ENCODE results near the gene FOXP3. TPM values are rescaled to one million over a fixed set of nuclear protein-coding genes. Genes with fewer than 3 reads are reported as not detected.

FOXP3 gene
- total RNA-seq, 4 donors from 2014 or later, result 0.66 TPM; not detected in 3

GRCh38 chrX:49214996-49215526 lies 49.4 kb downstream of the FOXP3 start:
- H3K4me3 ChIP-seq, result no peak overlapping the region
- H3K9me3 ChIP-seq, result no peaks in the 10 kb centered on the region
- H3K4me1 ChIP-seq, result no peaks in the 10 kb centered on the region
- no peak overlapping the region for H3K27ac ChIP-seq
- DNase-seq, result no peak
- H3K27me3 ChIP-seq, result no peaks in the 10 kb centered on the region
- H3K36me3 ChIP-seq, result no peaks in the 10 kb centered on the region
- TF ChIP-seq POLR2A (IDR thresholded peaks at IDR 0.05), result no peak
- TF ChIP-seq, protein P1, sequence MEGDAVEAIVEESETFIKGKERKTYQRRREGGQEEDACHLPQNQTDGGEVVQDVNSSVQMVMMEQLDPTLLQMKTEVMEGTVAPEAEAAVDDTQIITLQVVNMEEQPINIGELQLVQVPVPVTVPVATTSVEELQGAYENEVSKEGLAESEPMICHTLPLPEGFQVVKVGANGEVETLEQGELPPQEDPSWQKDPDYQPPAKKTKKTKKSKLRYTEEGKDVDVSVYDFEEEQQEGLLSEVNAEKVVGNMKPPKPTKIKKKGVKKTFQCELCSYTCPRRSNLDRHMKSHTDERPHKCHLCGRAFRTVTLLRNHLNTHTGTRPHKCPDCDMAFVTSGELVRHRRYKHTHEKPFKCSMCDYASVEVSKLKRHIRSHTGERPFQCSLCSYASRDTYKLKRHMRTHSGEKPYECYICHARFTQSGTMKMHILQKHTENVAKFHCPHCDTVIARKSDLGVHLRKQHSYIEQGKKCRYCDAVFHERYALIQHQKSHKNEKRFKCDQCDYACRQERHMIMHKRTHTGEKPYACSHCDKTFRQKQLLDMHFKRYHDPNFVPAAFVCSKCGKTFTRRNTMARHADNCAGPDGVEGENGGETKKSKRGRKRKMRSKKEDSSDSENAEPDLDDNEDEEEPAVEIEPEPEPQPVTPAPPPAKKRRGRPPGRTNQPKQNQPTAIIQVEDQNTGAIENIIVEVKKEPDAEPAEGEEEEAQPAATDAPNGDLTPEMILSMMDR (IDR thresholded peaks at IDR 0.05), result no peak

DNA sequence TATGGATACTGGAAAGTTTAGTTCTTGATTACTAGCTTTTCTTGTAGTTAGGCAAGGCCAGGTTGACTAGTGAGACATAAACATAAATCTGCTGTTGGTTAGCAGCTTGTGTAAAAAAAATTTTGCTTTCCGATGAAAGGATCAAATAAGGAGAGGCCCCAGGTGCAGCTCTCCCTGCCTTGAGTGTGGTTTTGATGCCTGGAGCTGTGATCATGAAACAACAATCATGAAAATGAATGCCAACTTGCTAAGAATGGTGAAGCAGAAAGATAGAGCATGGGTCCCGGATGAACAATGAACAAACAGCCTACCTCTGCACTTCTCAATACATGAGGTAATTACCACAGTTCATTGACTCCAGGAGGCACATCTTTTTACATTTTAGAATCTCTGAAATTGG lies 50.1 kb downstream of the FOXP3 start:
- Histone ChIP-seq H3K4me3 (no peak overlapping the region), H3K27ac (no peak overlapping the region)
- TF ChIP-seq POLR2A (IDR thresholded peaks at IDR 0.05), result no peak
- TF ChIP-seq, protein P1 (IDR thresholded peaks at IDR 0.05), result no peak

DNA sequence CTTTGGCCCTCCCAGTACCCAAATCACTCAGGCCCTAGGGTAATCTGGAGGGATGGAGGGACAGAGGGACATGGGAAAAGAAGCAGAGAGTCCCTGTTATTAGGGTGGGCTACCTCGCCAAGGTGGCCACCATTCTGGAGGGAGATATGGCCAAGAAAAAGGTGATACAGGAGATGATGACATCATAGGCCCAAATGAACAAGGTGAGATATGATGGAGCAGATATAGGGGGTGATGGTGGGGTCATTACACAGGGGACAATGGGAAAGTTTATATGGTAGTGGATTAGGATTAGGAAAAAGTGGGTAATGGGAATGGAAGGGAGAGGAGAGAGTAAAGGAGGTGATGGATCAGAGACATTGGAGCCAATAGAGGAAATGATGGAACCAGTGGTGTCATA lies 51.6 kb downstream of the FOXP3 start:
- Histone ChIP-seq H3K4me1 (no peaks in the 10 kb centered on the region), H3K36me3 (no peaks in the 10 kb centered on the region), H3K9me3 (no peaks in the 10 kb centered on the region), H3K27me3 (no peaks in the 10 kb centered on the region), H3K4me3 (no peak overlapping the region), H3K27ac (no peak overlapping the region)
- DNase-seq, result no peak
- TF ChIP-seq, protein P1 (IDR thresholded peaks at IDR 0.05), result no peak
- TF ChIP-seq POLR2A (IDR thresholded peaks at IDR 0.05), result no peak

More for the DNA sequence above, 50.1 kb downstream of the FOXP3 start:
- DNase-seq, result no peak
- H3K27me3 ChIP-seq, result no peaks in the 10 kb centered on the region
- H3K36me3 ChIP-seq, result no peaks in the 10 kb centered on the region
- no peaks in the 10 kb centered on the region for H3K4me1 ChIP-seq
- H3K9me3 ChIP-seq, result no peaks in the 10 kb centered on the region

GRCh38 chrX:49212209-49212608 lies 52.3 kb downstream of the FOXP3 start:
- H3K4me1 ChIP-seq, result no peaks in the 10 kb centered on the region
- no peaks in the 10 kb centered on the region for H3K36me3 ChIP-seq
- no peak for DNase-seq
- no peaks in the 10 kb centered on the region for H3K27me3 ChIP-seq
- no peaks in the 10 kb centered on the region for H3K9me3 ChIP-seq
- no peak overlapping the region for H3K27ac ChIP-seq
- TF ChIP-seq, protein P1 (IDR thresholded peaks at IDR 0.05), result no peak
- TF ChIP-seq POLR2A (IDR thresholded peaks at IDR 0.05), result no peak
- H3K4me3 ChIP-seq, result no peak overlapping the region

DNA sequence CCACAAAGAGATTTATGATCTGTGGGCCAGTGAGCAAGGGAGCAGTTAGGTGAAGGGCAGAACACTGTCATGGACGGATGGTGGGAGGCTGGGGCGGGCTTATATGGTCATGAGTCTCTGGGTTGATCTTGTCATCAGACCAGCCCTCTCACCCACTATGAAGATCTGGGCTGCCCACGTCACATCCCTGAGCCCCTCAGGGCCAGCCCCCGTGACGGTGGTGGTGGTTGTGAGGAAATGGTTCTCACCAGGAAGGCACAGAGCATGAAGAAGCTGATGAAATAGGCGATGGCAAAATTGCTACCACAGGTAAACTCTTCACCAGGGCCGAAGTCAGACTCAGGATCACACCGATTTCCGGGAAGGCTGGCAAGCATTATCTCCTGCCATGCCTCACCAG lies 53.4 kb downstream of the FOXP3 start:
- Histone ChIP-seq H3K27me3 (no peaks in the 10 kb centered on the region), H3K4me1 (no peaks in the 10 kb centered on the region), H3K9me3 (no peaks in the 10 kb centered on the region), H3K27ac (no peak overlapping the region), H3K4me3 (no peak overlapping the region), H3K36me3 (no peaks in the 10 kb centered on the region)
- no peak for DNase-seq
- TF ChIP-seq POLR2A (IDR thresholded peaks at IDR 0.05), result no peak
- TF ChIP-seq, protein P1 (IDR thresholded peaks at IDR 0.05), result no peak

- H3K36me3 ChIP-seq, result no peaks in the 10 kb centered on the region
- no peak for DNase-seq
- TF ChIP-seq POLR2A (IDR thresholded peaks at IDR 0.05), result no peak
- TF ChIP-seq, protein P1 (IDR thresholded peaks at IDR 0.05), result no peak
- H3K27ac ChIP-seq, result no peak overlapping the region
- no peaks in the 10 kb centered on the region for H3K27me3 ChIP-seq
- no peaks in the 10 kb centered on the region for H3K9me3 ChIP-seq
- no peaks in the 10 kb centered on the region for H3K4me1 ChIP-seq
- no peak overlapping the region for H3K4me3 ChIP-seq
Observed at GRCh38 chrX:49210406-49210805, 54.1 kb downstream of the FOXP3 start.

Data from Peyer's patch (tissue), 4 donors.